WTC11 (cell line): Measurements from ENCODE around the gene LAMTOR4.

Source experiments
- ESRRA ChIP-seq: sonication (generic); formaldehyde crosslinking; IDR thresholded peaks from 2 replicates; pipeline ENCODE4 v1.8.1; 2022; ENCODE audit warnings: mild to moderate bottlenecking, missing genetic modification reagents, borderline replicate concordance
- JUN ChIP-seq: sonication (generic); formaldehyde crosslinking; IDR thresholded peaks from 2 replicates; pipeline ENCODE4 v1.8.0; 2023; ENCODE audit warnings: mild to moderate bottlenecking, missing genetic modification reagents
- MXD4 ChIP-seq: fragments of 250-450 bp; sonication (Bioruptor Pico); IDR thresholded peaks from 2 replicates; pipeline ENCODE4 v1.8.0; 2021; ENCODE audit warnings: mild to moderate bottlenecking, moderate library complexity, borderline replicate concordance
- TF ChIP-seq, protein P1 (sequence below): sonication (generic); formaldehyde crosslinking; IDR thresholded peaks from 2 replicates; pipeline ENCODE4 v1.8.1; 2023; ENCODE audit warnings: mild to moderate bottlenecking, missing genetic modification reagents, moderate library complexity
- TF ChIP-seq, protein P2 (sequence below): fragments of 200-600 bp; IDR thresholded peaks from 2 replicates; pipeline ENCODE4 v1.8.0; 2022; ENCODE audit warnings: antibody characterized with exemption

GRCh38 chr7:100158229-100159098 lies 9.7 kb downstream of the LAMTOR4 start, which contains the start of gene TRAPPC14:
- TF ChIP-seq, protein P1, sequence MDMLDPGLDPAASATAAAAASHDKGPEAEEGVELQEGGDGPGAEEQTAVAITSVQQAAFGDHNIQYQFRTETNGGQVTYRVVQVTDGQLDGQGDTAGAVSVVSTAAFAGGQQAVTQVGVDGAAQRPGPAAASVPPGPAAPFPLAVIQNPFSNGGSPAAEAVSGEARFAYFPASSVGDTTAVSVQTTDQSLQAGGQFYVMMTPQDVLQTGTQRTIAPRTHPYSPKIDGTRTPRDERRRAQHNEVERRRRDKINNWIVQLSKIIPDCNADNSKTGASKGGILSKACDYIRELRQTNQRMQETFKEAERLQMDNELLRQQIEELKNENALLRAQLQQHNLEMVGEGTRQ, result no peak
- TF ChIP-seq JUN (CRISPR knock-in tag), result peak; percentile 43; the same call in 1 of the 2 replicates
- TF ChIP-seq, protein P2, sequence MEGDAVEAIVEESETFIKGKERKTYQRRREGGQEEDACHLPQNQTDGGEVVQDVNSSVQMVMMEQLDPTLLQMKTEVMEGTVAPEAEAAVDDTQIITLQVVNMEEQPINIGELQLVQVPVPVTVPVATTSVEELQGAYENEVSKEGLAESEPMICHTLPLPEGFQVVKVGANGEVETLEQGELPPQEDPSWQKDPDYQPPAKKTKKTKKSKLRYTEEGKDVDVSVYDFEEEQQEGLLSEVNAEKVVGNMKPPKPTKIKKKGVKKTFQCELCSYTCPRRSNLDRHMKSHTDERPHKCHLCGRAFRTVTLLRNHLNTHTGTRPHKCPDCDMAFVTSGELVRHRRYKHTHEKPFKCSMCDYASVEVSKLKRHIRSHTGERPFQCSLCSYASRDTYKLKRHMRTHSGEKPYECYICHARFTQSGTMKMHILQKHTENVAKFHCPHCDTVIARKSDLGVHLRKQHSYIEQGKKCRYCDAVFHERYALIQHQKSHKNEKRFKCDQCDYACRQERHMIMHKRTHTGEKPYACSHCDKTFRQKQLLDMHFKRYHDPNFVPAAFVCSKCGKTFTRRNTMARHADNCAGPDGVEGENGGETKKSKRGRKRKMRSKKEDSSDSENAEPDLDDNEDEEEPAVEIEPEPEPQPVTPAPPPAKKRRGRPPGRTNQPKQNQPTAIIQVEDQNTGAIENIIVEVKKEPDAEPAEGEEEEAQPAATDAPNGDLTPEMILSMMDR, result no peak
- no peak for TF ChIP-seq ESRRA (CRISPR knock-in tag)
- no peak for TF ChIP-seq MXD4
